ENCODE data around the gene MCC. TPM values are rescaled to one million over a fixed set of nuclear protein-coding genes. Genes with fewer than 3 reads are reported as not detected.

MCC gene
- total RNA-seq, 3 donors from 2014 or later (not counting 1 experiment from before 2014, with no cell fraction given), result 0.68 to 1.8 (median 1.4) TPM

DNA sequence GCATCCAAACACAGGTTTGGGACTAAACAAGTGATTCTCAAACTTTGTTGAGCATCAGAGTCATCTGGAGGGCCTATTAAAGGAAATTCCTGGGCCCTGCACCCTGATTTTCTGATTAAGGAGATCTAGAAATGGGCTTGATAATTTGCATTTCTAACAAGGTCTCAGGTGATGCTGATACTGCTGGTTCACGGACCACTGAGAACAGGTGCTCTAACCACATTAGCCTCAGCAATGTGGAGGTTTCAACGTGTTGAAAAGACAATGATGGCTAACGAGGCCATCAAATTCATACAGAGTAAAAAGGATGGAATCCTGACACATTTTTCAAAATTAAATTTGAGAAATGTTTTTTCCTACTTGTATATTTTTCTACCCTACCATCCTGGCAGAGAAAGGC is 225.6 kb downstream of the MCC start:
- no peak for TF ChIP-seq CTCF (IDR thresholded peaks at IDR 0.05)
- H3K27ac Mint-ChIP-seq, result no peak overlapping the region
- Histone ChIP-seq H3K36me3 (ENCODE audit: control insufficient read depth, insufficient read depth, low read length) (no peaks in the 10 kb centered on the region), H3K9me3 (ENCODE audit: control insufficient read depth, insufficient read depth, low read length) (no peaks in the 10 kb centered on the region), H3K27ac (ENCODE audit: low read length) (no peak overlapping the region), H3K4me1 (ENCODE audit: control insufficient read depth, insufficient read depth, low read length) (no peaks in the 10 kb centered on the region), H3K27me3 (ENCODE audit: control insufficient read depth, insufficient read depth, low read length) (no peaks in the 10 kb centered on the region), H3K4me3 (ENCODE audit: low read length) (no peak overlapping the region)
- WGBS (ENCODE audit: insufficient coverage), result 67% methylated on average over 3 of the region's 3 CpGs
- H3K4me1 Mint-ChIP-seq, result no peaks in the 10 kb centered on the region
- intact Hi-C loops (cut with micrococcal nuclease), result no loop called here
- ATAC-seq (no peak), DNase-seq (no peak)
- no peak overlapping the region for H3K4me3 Mint-ChIP-seq
- no peaks in the 10 kb centered on the region for H3K36me3 Mint-ChIP-seq
- no peaks in the 10 kb centered on the region for H3K9me3 Mint-ChIP-seq
- peaks cover 13 to 26% of the 10 kb centered on the region in 2 donors for H3K27me3 Mint-ChIP-seq (ENCODE audit: low read depth in 2 of 2)

GRCh38 chr5:113259034-113259433 is 229.2 kb downstream of the MCC start:
- Histone ChIP-seq H3K4me3 (ENCODE audit: low read length) (no peak overlapping the region), H3K27me3 (ENCODE audit: control insufficient read depth, insufficient read depth, low read length) (peaks cover under 1% of the 10 kb centered on the region), H3K36me3 (ENCODE audit: control insufficient read depth, insufficient read depth, low read length) (no peaks in the 10 kb centered on the region), H3K27ac (ENCODE audit: low read length) (no peak overlapping the region), H3K4me1 (ENCODE audit: control insufficient read depth, insufficient read depth, low read length) (no peaks in the 10 kb centered on the region), H3K9me3 (ENCODE audit: control insufficient read depth, insufficient read depth, low read length) (no peaks in the 10 kb centered on the region)
- Mint-ChIP-seq H3K27me3 (ENCODE audit: low read depth in 2 of 2) (peaks cover 13 to 36% of the 10 kb centered on the region in 2 donors), H3K9me3 (no peaks in the 10 kb centered on the region), H3K36me3 (no peaks in the 10 kb centered on the region), H3K27ac (no peak overlapping the region), H3K4me1 (no peaks in the 10 kb centered on the region), H3K4me3 (no peak overlapping the region)
- intact Hi-C loops (cut with micrococcal nuclease), result no loop called here
- TF ChIP-seq CTCF (IDR thresholded peaks at IDR 0.05), result no peak
- DNase-seq, result no peak
- ATAC-seq, result no peak

- no peaks in the 10 kb centered on the region for H3K9me3 ChIP-seq (ENCODE audit: control insufficient read depth, insufficient read depth, low read length)
- intact Hi-C loops (cut with micrococcal nuclease), result no loop called here
- Mint-ChIP-seq H3K9me3 (no peaks in the 10 kb centered on the region), H3K4me3 (no peak overlapping the region), H3K36me3 (no peaks in the 10 kb centered on the region), H3K4me1 (no peaks in the 10 kb centered on the region), H3K27ac (no peak overlapping the region), H3K27me3 (ENCODE audit: low read depth in 2 of 2) (peaks cover 19 to 39% of the 10 kb centered on the region in 2 donors)
- DNase-seq (no peak), ATAC-seq (no peak)
- H3K27me3 ChIP-seq (ENCODE audit: control insufficient read depth, insufficient read depth, low read length), result peaks cover 3% of the 10 kb centered on the region
- no peaks in the 10 kb centered on the region for H3K4me1 ChIP-seq (ENCODE audit: control insufficient read depth, insufficient read depth, low read length)
- TF ChIP-seq CTCF (IDR thresholded peaks at IDR 0.05), result no peak
- H3K27ac ChIP-seq (ENCODE audit: low read length), result no peak overlapping the region
- H3K36me3 ChIP-seq (ENCODE audit: control insufficient read depth, insufficient read depth, low read length), result no peaks in the 10 kb centered on the region
- 96% methylated on average over 7 of the region's 7 CpGs for WGBS (ENCODE audit: insufficient coverage)
- no peak overlapping the region for H3K4me3 ChIP-seq (ENCODE audit: low read length)
These were observed 230.7 kb downstream of the MCC start for GRCh38 chr5:113257545-113257944.

DNA sequence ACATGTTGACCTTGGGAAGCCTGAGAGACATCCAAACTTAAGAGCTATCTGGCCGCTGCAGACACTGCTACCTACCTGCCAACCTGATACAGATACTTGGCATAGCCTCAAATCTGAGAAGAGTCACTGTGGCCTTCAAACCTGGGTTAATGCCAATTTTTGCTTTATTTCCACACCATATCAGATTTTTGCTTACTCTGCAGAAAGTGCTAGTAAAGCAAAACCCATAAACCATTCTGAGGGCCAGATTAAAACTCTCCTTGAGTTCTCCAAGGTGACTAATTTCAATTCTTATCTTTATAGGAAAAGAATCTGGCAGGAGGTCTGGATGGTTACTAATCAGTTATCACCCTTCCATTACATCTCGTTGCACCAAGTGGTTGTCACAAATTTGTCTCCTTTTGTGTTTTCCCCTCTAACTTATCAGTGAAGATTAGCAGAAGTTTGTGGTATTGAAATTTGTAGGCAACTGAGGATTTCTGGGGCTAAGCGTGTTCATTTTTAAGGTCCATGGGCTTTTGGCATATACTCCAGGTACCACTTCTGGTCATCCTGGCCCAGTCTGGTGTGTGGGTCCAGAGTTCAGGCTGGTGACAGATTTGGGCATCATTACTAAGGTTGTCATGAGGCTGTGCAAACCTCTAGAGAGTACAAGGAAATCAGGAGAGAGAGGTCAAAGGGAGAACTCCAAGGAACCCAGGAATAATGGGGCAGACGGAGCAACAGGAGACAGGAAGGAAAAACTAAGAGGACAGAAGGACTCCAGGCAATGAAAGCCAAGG is 231.4 kb downstream of the MCC start:
- Histone ChIP-seq H3K4me3 (ENCODE audit: low read length) (no peak overlapping the region), H3K4me1 (ENCODE audit: control insufficient read depth, insufficient read depth, low read length) (no peaks in the 10 kb centered on the region), H3K9me3 (ENCODE audit: control insufficient read depth, insufficient read depth, low read length) (no peaks in the 10 kb centered on the region), H3K27ac (ENCODE audit: low read length) (no peak overlapping the region), H3K36me3 (ENCODE audit: control insufficient read depth, insufficient read depth, low read length) (no peaks in the 10 kb centered on the region), H3K27me3 (ENCODE audit: control insufficient read depth, insufficient read depth, low read length) (peaks cover 3% of the 10 kb centered on the region)
- no peak overlapping the region for H3K4me3 Mint-ChIP-seq
- intact Hi-C loops (cut with micrococcal nuclease), result no loop called here
- no peak for TF ChIP-seq CTCF (IDR thresholded peaks at IDR 0.05)
- ATAC-seq, result no peak
- no peaks in the 10 kb centered on the region for H3K9me3 Mint-ChIP-seq
- WGBS (ENCODE audit: insufficient coverage), result 85% methylated on average over 3 of the region's 4 CpGs
- H3K36me3 Mint-ChIP-seq, result no peaks in the 10 kb centered on the region
- H3K4me1 Mint-ChIP-seq, result no peaks in the 10 kb centered on the region
- H3K27ac Mint-ChIP-seq, result no peak overlapping the region
- H3K27me3 Mint-ChIP-seq (ENCODE audit: low read depth in 2 of 2), result peaks cover 16 to 38% of the 10 kb centered on the region in 2 donors
- no peak for DNase-seq

Data from natural killer cell (primary cell).